IMR-90 (cell line): Measurements from ENCODE around the gene ZNRF4. TPM values are rescaled to one million over a fixed set of nuclear protein-coding genes. Genes with fewer than 3 reads are reported as not detected.

Experiments used
- ATAC-seq: fragments of 200-7000 bp; cut with Tn5 transposase; 2 replicates; pipeline ENCODE4 v1.9.1; 2020; ENCODE audit warnings: low read depth, mild to moderate bottlenecking, moderate library complexity
- BruUV-seq: library from RNA; stranded (reverse); fragments of 400-500 nt; replicated peaks from 2 replicates; lab custom pipeline; 2021; lab: Mats Ljungman, UMichigan
- CTCF ChIA-PET: fragments of 300-600 bp; formaldehyde crosslinking; extraction: SDS; loops from one replicate; lab custom pipeline; 2021; ENCODE audit warnings: antibody characterized with exemption; lab: Yijun Ruan, JAX
- POLR2A ChIA-PET: fragments of 300-600 bp; sonication (Branson Sonifier 250); formaldehyde crosslinking; loops from one replicate; lab custom pipeline; 2022; ENCODE audit warnings: antibody characterized with exemption; ENCODE audit not compliant: unreplicated experiment; lab: Charles Lee
- DNase-seq: peaks from one replicate; pipeline ENCODE4 v3.0.0; 2013
- H2AFZ ChIP-seq: replicated peaks from 2 replicates; pipeline ENCODE3; 2013; ENCODE audit warnings: low read length, mild to moderate bottlenecking; ENCODE audit not compliant: poor library complexity
- H2AK5ac ChIP-seq: 2 replicates; pipeline ENCODE4 v1.6.1; 2013; ENCODE audit warnings: low read depth, low read length, inconsistent platforms
- H2AK9ac ChIP-seq: replicated peaks from 2 replicates; pipeline ENCODE3; 2013; ENCODE audit warnings: mild to moderate bottlenecking, low read depth, low read length, moderate library complexity; ENCODE audit not compliant: poor library complexity
- H2BK120ac ChIP-seq: 2 replicates; pipeline ENCODE4 v1.6.1; 2013; ENCODE audit warnings: low read depth, low read length, inconsistent platforms
- H2BK15ac ChIP-seq: 3 replicates; pipeline ENCODE4 v1.6.1; 2013; ENCODE audit warnings: low read depth, low read length, inconsistent platforms
- H2BK20ac ChIP-seq: 2 replicates; pipeline ENCODE4 v1.6.1; 2013; ENCODE audit warnings: low read depth, mild to moderate bottlenecking, inconsistent platforms, low read length, moderate library complexity
- H2BK5ac ChIP-seq: 2 replicates; pipeline ENCODE4 v1.6.1; 2013; ENCODE audit warnings: mild to moderate bottlenecking, low read depth, low read length, inconsistent platforms; ENCODE audit not compliant: poor library complexity, severe bottlenecking
- H3K14ac ChIP-seq: replicated peaks from 2 replicates; pipeline ENCODE4 v1.6.1; 2013; ENCODE audit warnings: low read depth, low read length, inconsistent platforms
- H3K18ac ChIP-seq: 2 replicates; pipeline ENCODE4 v1.6.1; 2013; ENCODE audit warnings: low read depth, low read length, control low read depth
- H3K23ac ChIP-seq: 2 replicates; pipeline ENCODE4 v1.6.1; 2013; ENCODE audit warnings: low read depth, low read length, inconsistent platforms
- H3K27ac ChIP-seq: 2 replicates; pipeline ENCODE4 v1.5.1; 2013; ENCODE audit warnings: mild to moderate bottlenecking, control low read depth, low read length; ENCODE audit not compliant: insufficient read depth
- H3K27me3 ChIP-seq: 2 replicates; pipeline ENCODE4 v1.6.1; 2013; ENCODE audit warnings: low read length; ENCODE audit not compliant: control insufficient read depth, insufficient read depth
- H3K36me3 ChIP-seq: 2 replicates; pipeline ENCODE4 v1.6.1; 2013; ENCODE audit warnings: low read length, mixed read lengths; ENCODE audit not compliant: control insufficient read depth, insufficient read depth
- H3K4ac ChIP-seq: 2 replicates; pipeline ENCODE4 v1.6.1; 2013; ENCODE audit warnings: low read depth, low read length, inconsistent platforms
- H3K4me1 ChIP-seq: 2 replicates; pipeline ENCODE4 v1.6.1; 2013; ENCODE audit warnings: low read length, mixed read lengths; ENCODE audit not compliant: control insufficient read depth, insufficient read depth
- H3K4me2 ChIP-seq: 2 replicates; pipeline ENCODE4 v1.6.1; 2013; ENCODE audit warnings: low read depth, mild to moderate bottlenecking, control low read depth, low read length, moderate library complexity
- H3K4me3 ChIP-seq: 2 replicates; pipeline ENCODE4 v1.5.1; 2013; ENCODE audit warnings: low read depth, mild to moderate bottlenecking, control low read depth, low read length, moderate library complexity; ENCODE audit not compliant: insufficient read depth
- H3K56ac ChIP-seq: 2 replicates; pipeline ENCODE4 v1.6.1; 2013; ENCODE audit warnings: low read length, inconsistent platforms; ENCODE audit not compliant: insufficient read depth; ENCODE audit errors: extremely low read depth
- H3K79me1 ChIP-seq, 2 experiments: 2 replicates each; pipeline ENCODE4 v1.6.1; 2013; ENCODE audit warnings: low read length in 2 of 2, inconsistent platforms in 1 of 2, low read depth in 1 of 2
- H3K9ac ChIP-seq: 2 replicates; pipeline ENCODE4 v1.6.1; 2013; ENCODE audit warnings: low read depth, low read length, control low read depth
- H3K9me1 ChIP-seq: 2 replicates; pipeline ENCODE4 v1.6.1; 2013; ENCODE audit warnings: low read length, inconsistent platforms; ENCODE audit not compliant: insufficient read depth
- H3K9me3 ChIP-seq: 2 replicates; pipeline ENCODE4 v1.6.1; 2013; ENCODE audit warnings: low read length; ENCODE audit not compliant: control insufficient read depth, insufficient read depth
- H4K20me1 ChIP-seq: 2 replicates; pipeline ENCODE4 v1.6.1; 2013; ENCODE audit warnings: low read length, inconsistent platforms; ENCODE audit not compliant: insufficient read depth
- H4K5ac ChIP-seq: 2 replicates; pipeline ENCODE4 v1.6.1; 2013; ENCODE audit warnings: mild to moderate bottlenecking, low read depth, low read length, control low read depth
- H4K8ac ChIP-seq, 2 experiments: 2 replicates each; pipeline ENCODE4 v1.6.1; 2013; ENCODE audit warnings: low read depth in 2 of 2, low read length in 2 of 2, control low read depth in 1 of 2, inconsistent platforms in 1 of 2
- H4K91ac ChIP-seq: 2 replicates; pipeline ENCODE4 v1.6.1; 2013; ENCODE audit warnings: low read depth, low read length, inconsistent platforms; ENCODE audit not compliant: insufficient read depth
- RCOR1 ChIP-seq: IDR thresholded peaks from 2 replicates; pipeline ENCODE4 v1.6.1; 2012; ENCODE audit warnings: mild to moderate bottlenecking, low read length, improper control_type of control experiment; ENCODE audit not compliant: insufficient replicate concordance
- USF2 ChIP-seq: fragments of 150-350 bp; IDR thresholded peaks from 2 replicates; pipeline ENCODE4 v1.6.1; 2017; ENCODE audit warnings: mild to moderate bottlenecking, antibody characterized with exemption, low read length, low read depth
- WGBS, 2 experiments: methylation state at CpG; one replicate each; pipeline versions ENCODE4 v1.1.5 to v1.1.7; 2013; ENCODE audit warnings: missing lambda C conversion rate in 2 of 2; ENCODE audit not compliant: insufficient read length in 1 of 2; ENCODE audit errors: extremely low coverage in 2 of 2; 5-methylcytosine and 5-hydroxymethylcytosine counted together
- dilution Hi-C: fragments of 300-500 bp; cut with HindIII; formaldehyde crosslinking; loops from one replicate; pipeline ENCODE4 v1.14.3; 2018; ENCODE audit warnings: low sequenced_read_pairs; ENCODE audit not compliant: unreplicated experiment
- in situ Hi-C: fragments of 300-500 bp; cut with MboI; formaldehyde crosslinking; loops from 3 replicates; pipeline ENCODE4 v1.14.3; 2019; ENCODE audit warnings: low sequenced_read_pairs, inconsistent platforms, mixed read lengths
- intact Hi-C: fragments of 100-400 bp; cut with micrococcal nuclease; formaldehyde crosslinking; loops from 2 replicates; pipeline ENCODE4 v1.10.0; 2022
- polyA plus RNA-seq, 3 experiments: library from polyadenylated mRNA; depleted of rRNA; stranded (reverse); fragments of >200 nt; gene quantifications; 2 replicates each; pipeline ENCODE4 v1.2.3, GENCODE V29; 2012; ENCODE audit warnings: low replicate concordance in 1 of 3
- total RNA-seq: library from RNA; depleted of rRNA; stranded (reverse); fragments of >200 nt; gene quantifications from 2 replicates; pipeline ENCODE4 v1.2.3, GENCODE V29; 2012

Gene ZNRF4
- total and polyA plus RNA-seq, 2 of the 4 experiments (the other 2 are of a cell fraction), result not detected

DNA sequence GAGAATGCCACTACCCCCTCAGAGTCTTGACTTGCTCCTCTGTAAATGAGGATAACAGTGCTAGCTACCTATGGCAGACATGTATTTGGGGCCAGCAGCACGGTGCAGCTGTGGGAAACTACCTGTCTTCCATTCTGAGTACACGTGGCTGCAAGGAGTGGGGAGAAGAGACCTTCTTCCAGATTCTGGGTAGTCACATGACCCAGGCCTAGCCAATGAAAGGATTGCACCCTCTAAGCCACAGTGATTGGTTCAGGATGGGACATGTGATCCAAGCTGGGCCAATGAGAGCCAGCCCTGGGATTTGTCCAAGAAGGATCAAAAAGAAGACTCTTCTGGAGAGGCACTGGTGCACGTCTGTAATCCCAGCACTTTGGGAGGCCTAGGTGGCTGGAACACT lies 5.5 kb downstream of the ZNRF4 start:
- H3K9me1 ChIP-seq, result no peaks in the 10 kb centered on the region
- no peak overlapping the region for H3K27ac ChIP-seq
- H3K23ac ChIP-seq, result no peak overlapping the region
- ChIA-PET CTCF (no interaction called here), POLR2A (no interaction called here)
- 100% methylated on average over 1 of the region's 3 CpGs; no CpG with 5 or more reads in 1 of the 2 experiments for WGBS, 2 experiments
- H3K27me3 ChIP-seq, result peaks cover 9% of the 10 kb centered on the region
- no peak overlapping the region for H4K8ac ChIP-seq
- H3K56ac ChIP-seq, result no peak overlapping the region
- H3K79me1 ChIP-seq, result no peaks in the 10 kb centered on the region
- ATAC-seq, result no peak
- no peak overlapping the region for H3K18ac ChIP-seq
- H3K14ac ChIP-seq, result no peak overlapping the region
- intact Hi-C loops (no loop called here), dilution Hi-C loops (no loop called here), in situ Hi-C loops (no loop called here)
- H3K4me3 ChIP-seq, result no peak overlapping the region
- TF ChIP-seq RCOR1, result no peak
- peak; percentile 80 for TF ChIP-seq USF2
- no peaks in the 10 kb centered on the region for H3K36me3 ChIP-seq
- no peak overlapping the region for H2AFZ ChIP-seq
- no peak overlapping the region for H2BK20ac ChIP-seq
- H2AK5ac ChIP-seq, result no peak overlapping the region
- BruUV-seq, result no TSS peak
- no peaks in the 10 kb centered on the region for H3K4me1 ChIP-seq
- H4K91ac ChIP-seq, result no peak overlapping the region
- no peak overlapping the region for H3K4ac ChIP-seq
- no peak overlapping the region for H2BK5ac ChIP-seq
- H4K20me1 ChIP-seq, result no peaks in the 10 kb centered on the region
- no peak overlapping the region for H4K5ac ChIP-seq
- no peak overlapping the region for H3K9ac ChIP-seq
- H2BK120ac ChIP-seq, result no peak overlapping the region
- no peak overlapping the region for H3K4me2 ChIP-seq
- no peak for DNase-seq
- no peak overlapping the region for H2AK9ac ChIP-seq
- no peaks in the 10 kb centered on the region; the same call in 1 of the 2 replicates for H3K9me3 ChIP-seq
- no peak overlapping the region for H2BK15ac ChIP-seq
